Measurements from ENCODE around the gene WDR70.
"Not testable (repeated sequence)": the region's sequence is repeated elsewhere in the genome, so short reads cannot be mapped to it uniquely, and the experiment has no call there.

The WDR70 gene

GRCh38 chr5:37454402-37455055 lies 75.4 kb downstream of the WDR70 start:
- DNase-seq = peak; percentile 63

- DNase-seq = not testable (repeated sequence)
These were observed 84.3 kb downstream of the WDR70 start for GRCh38 chr5:37463191-37464051.

GRCh38 chr5:37464581-37464980 lies 85.5 kb downstream of the WDR70 start:
- not testable (repeated sequence) for DNase-seq

- DNase-seq = not testable (repeated sequence)
These were observed 90.3 kb downstream of the WDR70 start for GRCh38 chr5:37469383-37469782.

GRCh38 chr5:37471666-37472197 lies 92.6 kb downstream of the WDR70 start:
- DNase-seq = no peak

GRCh38 chr5:37477426-37477825 lies 98.3 kb downstream of the WDR70 start:
- DNase-seq = no peak

GRCh38 chr5:37478121-37478894 lies 99.2 kb downstream of the WDR70 start:
- no peak for DNase-seq

GRCh38 chr5:37481395-37481794 lies 102.3 kb downstream of the WDR70 start:
- not testable (repeated sequence) for DNase-seq

GRCh38 chr5:37490120-37490810 lies 111.1 kb downstream of the WDR70 start:
- no peak for DNase-seq

- no peak for DNase-seq
These were observed 111.8 kb downstream of the WDR70 start for GRCh38 chr5:37490931-37491330.

GRCh38 chr5:37492778-37493555 lies 113.8 kb downstream of the WDR70 start:
- DNase-seq = no peak

GRCh38 chr5:37494756-37495155 lies 115.6 kb downstream of the WDR70 start:
- DNase-seq = peak; percentile 22

- peak; percentile 59 for DNase-seq
These were observed 116.1 kb downstream of the WDR70 start for GRCh38 chr5:37495210-37495609.

GRCh38 chr5:37495668-37496347 lies 116.7 kb downstream of the WDR70 start:
- peak; percentile 88 for DNase-seq

GRCh38 chr5:37496902-37497445 lies 117.9 kb downstream of the WDR70 start:
- no peak for DNase-seq

GRCh38 chr5:37501152-37501551 lies 122.0 kb downstream of the WDR70 start:
- peak; percentile 2 for DNase-seq

GRCh38 chr5:37506241-37506640 lies 127.1 kb downstream of the WDR70 start:
- DNase-seq = no peak

- DNase-seq = no peak
These were observed 127.6 kb downstream of the WDR70 start for GRCh38 chr5:37506722-37507121.

- DNase-seq = no peak
These were observed 132.5 kb downstream of the WDR70 start for GRCh38 chr5:37511646-37512045.

- no peak for DNase-seq
These were observed 135.8 kb downstream of the WDR70 start for GRCh38 chr5:37514946-37515345.

- DNase-seq = no peak
These were observed 138.6 kb downstream of the WDR70 start for GRCh38 chr5:37517686-37518085.

Measured in HCEC 1CT (cell line).